SW480 (cell line): ENCODE results near the gene MALRD1.
A peak's percentile ranks its signal among the peaks of the same experiment; 100 is the strongest.

Source experiments
- DNase-seq: peaks from one replicate; pipeline ENCODE4 v3.0.0-alpha.2; 2016; ENCODE audit warnings: low spot score

Gene MALRD1

GRCh38 chr10:19111501-19112267 lies 63.1 kb downstream of the MALRD1 start:
- no peak for DNase-seq

GRCh38 chr10:19117438-19117837 lies 68.8 kb downstream of the MALRD1 start:
- DNase-seq: no peak

GRCh38 chr10:19119191-19119590 lies 70.6 kb downstream of the MALRD1 start:
- no peak for DNase-seq

- DNase-seq: no peak
Observed at GRCh38 chr10:19120381-19120908, 71.8 kb downstream of the MALRD1 start.

DNA sequence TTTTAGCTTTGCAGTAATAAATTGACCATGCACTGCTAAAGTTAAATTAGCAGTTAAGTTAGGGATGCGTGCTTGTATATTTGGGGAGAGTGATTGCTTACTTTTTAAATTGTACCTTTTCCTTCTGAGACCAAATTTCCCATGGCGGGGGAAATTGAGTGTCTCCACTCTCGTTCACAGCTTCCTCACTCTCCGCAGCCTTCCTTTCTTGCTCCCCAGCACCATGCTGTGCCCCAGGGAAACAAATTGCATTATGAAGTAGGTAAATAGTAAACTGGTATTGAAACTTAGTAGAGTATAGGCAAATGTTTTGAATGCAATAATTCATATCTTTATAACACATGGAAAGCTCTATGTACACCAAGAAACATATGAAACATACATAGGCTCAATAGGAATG lies 85.4 kb downstream of the MALRD1 start:
- DNase-seq: no peak

DNA sequence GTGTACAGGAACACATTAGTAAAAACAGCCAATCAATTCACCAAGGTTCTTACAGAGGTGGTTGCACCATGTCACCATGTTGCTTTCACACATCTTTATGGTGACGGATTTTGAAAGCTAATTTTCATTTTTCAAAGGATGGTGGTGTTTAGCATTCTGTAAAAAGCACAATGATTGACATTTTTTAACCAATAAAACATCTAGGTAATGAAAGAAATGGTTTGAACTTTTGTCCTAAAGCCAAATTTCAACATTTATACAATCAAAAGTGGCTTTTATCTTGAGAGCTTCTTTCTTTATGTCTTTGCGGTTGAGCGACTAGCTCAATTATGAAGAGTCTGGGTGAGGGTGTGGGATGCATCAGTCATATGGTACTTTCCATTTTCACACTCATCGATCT lies 94.4 kb downstream of the MALRD1 start:
- no peak for DNase-seq

GRCh38 chr10:19144206-19144605 lies 95.6 kb downstream of the MALRD1 start:
- no peak for DNase-seq

- no peak for DNase-seq
Observed at GRCh38 chr10:19154375-19154774, 105.8 kb downstream of the MALRD1 start.

DNA sequence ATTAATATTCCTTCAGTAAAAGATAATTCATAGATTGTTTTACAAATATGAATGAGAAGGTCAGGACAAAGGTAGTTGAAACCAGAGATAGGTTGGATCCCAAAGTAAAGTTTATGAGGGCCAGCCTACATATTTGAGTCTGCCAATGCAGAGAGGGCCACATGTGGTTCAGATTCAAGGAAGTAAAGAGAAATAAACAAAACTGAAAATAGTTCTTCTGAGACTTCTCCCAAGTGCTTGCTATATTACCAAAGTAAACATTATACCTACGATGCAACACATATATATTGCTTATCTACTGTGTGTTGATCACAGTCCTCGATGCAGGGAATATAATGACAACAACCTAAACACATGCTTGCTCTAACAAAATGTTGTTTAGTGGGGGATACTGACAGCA lies 109.8 kb downstream of the MALRD1 start:
- DNase-seq: no peak

DNA sequence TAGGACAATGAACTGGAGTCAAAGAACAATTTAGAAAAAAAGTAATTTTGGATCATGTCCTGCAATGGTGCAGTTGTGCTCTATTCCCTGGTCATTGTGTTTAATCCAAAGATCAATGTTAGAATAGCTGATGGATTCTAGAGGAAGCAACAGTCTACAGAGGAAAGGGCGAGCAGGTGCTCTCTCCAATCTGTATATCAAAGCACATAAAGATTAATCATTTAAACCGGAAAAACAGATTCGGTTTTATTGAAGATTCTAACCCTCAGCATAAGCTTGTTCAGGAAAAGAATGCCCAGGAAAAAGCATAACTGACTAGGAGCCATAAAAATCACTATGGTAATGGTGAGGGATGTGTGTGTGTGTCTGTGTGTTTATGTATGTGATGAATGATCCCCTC lies 110.3 kb downstream of the MALRD1 start:
- DNase-seq: no peak

DNA sequence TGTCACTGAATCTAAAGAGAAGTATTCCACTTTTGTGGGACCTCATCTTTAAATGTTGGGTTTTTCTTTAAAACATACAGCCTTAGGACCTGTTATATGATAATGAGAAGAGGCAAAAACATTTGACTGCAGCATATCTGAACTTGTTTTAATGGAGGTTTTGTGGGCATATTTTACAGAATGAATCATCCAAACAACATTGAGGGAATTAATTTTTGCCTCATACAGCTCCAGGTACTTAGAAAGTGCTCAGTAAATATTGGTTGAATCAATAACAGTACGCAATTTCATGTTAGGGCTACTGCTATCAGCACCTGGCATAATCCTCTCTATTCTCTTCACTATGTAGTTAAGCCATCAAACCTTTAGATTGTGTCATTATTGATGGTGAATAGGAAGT lies 115.9 kb downstream of the MALRD1 start:
- DNase-seq: no peak

GRCh38 chr10:19168584-19168983 lies 120.0 kb downstream of the MALRD1 start:
- no peak for DNase-seq

- DNase-seq: no peak
Observed at GRCh38 chr10:19169041-19169440, 120.4 kb downstream of the MALRD1 start.

DNA sequence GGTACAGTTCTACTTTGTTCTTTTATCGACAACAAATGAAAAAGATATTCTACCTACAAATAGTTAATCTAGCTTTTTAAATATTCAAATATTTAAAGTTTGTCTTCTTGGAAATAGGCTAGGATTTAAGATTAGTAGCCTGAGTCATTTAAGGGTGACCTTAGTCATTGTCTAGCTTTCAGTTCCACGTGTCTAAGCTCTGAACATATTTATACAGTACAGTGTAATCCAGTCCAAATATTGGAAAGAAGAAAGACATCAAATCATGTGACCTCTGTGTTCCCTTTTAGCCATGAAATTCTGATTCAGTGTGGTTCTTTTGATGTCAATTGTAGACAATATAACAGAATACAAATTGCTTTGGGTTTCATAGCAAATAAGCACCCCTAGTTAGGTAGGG lies 121.1 kb downstream of the MALRD1 start:
- peak; percentile 4 for DNase-seq

- DNase-seq: no peak
Observed at GRCh38 chr10:19178675-19179074, 130.1 kb downstream of the MALRD1 start.

DNA sequence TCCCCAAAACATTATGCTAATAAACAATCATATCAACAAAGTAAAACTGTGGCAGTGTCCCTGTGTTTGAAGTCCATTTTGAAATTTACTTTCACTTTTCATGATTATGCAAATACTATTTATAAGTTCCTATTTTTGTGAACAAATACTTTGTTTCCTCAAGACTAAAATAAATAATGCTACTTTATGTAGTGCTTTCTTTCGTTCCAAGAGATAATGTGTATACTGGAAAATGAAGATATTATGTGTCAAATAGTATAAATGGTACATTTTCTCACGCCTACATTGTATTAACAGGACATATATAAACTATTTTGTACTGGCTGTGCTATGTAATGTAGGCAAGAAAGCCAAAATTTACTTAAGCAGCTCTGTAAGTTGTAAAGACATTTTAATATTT lies 136.3 kb downstream of the MALRD1 start:
- no peak for DNase-seq

DNA sequence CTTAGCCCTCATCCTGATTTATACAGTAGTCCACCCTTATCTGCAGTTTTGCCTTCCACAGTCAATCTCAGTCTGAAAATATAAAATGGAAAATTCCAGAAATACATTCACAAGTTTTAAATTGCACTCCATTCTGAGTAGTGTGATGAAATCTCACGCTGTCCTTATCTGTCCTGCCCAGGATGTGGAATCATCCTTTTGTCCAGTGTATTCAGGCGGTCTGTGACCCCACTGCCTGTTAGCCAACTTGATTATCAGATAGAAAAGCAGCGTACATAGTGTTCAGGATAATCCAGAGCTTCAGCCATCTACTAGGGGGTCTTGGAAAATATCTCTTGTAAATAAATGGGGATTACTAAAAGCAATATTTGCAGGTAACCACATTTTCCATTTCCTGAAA lies 146.3 kb downstream of the MALRD1 start:
- DNase-seq: no peak

DNA sequence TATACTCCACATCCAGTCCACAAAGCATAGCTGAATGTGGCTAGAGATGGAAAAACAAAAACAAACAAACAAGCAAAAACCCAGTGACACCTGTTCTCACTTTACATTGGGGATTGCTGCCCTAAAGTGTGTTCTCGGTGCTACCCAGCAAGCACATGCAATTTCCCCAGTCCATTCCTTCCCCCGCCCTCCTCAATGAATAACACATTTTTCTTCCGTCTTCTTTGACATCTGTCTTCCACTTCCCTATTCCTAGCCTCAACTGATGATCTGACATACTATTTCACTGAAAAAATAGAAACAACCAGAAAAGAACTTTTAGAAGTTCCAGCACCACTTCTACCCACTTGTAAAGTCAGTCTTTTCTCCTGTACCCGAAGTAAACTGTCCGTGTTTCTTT lies 147.1 kb downstream of the MALRD1 start:
- DNase-seq: no peak

- DNase-seq: no peak
Observed at GRCh38 chr10:19200211-19200610, 151.6 kb downstream of the MALRD1 start.

- no peak for DNase-seq
Observed at GRCh38 chr10:19204246-19204917, 155.8 kb downstream of the MALRD1 start.

- DNase-seq: no peak
Observed at GRCh38 chr10:19209319-19209718, 160.7 kb downstream of the MALRD1 start.

- no peak for DNase-seq
Observed at GRCh38 chr10:19212590-19212989, 164.0 kb downstream of the MALRD1 start.

DNA sequence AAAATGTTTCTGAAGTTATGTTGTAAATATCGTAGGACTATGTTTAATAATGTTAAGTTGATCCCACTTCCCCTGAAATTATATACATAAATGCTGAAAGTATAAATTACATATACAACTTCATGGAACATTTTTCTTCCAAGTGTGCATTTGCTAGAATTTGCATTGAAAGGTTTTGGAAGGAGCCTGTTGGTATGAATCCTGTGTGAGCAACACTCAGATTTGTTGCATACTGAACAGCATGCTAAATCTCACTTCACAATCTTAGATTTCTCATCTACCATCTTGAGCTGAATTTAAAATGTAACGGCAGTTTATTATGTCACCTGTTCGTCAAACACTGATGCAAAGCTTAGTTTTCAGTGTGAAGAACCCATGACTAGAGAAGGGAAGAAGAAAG lies 172.6 kb downstream of the MALRD1 start:
- DNase-seq: no peak

DNA sequence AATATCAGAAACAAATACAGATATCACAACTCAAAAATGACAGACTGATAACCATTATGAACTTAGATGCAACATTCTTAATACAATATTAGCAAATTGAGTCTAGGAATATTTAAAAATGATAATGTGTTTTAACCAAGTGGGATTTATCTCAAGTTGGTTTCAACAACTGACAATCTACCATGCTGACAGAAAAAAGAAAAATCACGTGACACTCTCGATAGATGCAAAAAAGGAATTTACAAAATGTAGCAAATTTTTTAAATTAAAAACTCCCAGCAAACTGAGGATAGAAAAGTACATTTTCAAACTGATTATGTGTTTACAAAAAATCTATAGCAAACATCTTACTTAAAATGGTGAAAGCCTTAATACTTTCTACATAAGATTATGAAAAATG lies 177.4 kb downstream of the MALRD1 start:
- DNase-seq: no peak
